Measurements from ENCODE around the gene LPIN3. TPM values are rescaled to one million over a fixed set of nuclear protein-coding genes. Genes with fewer than 3 reads are reported as not detected.
A peak's percentile ranks its signal among the peaks of the same experiment; 100 is the strongest.
"Not testable (repeated sequence)": the region's sequence is repeated elsewhere in the genome, so short reads cannot be mapped to it uniquely, and the experiment has no call there.

The LPIN3 gene
- total RNA-seq, 1 donor from 2014 or later, result 1.6 TPM

DNA sequence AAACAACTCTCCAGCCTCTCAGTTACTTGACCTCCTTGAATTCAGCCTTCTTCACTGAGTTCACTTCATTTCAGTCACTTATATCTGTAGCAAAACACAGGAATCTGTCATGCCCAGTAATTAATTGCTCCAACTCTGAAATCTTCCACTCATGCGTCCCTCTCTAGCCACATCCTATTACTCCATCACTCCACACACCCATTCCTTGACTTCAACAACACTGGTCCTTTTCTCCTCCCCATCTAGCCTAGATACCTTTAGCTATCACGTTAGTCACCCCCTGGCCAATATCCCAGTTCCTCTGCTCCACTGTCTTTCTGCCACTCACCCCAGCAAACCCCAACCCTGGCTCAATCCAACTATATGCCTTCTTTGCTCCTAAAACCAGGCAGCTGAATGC lies 30.8 kb upstream of the LPIN3 start:
- Mint-ChIP-seq H3K27ac (no peak overlapping the region), H3K9me3 (no peaks in the 10 kb centered on the region), H3K36me3 (ENCODE audit: low read depth) (no peaks in the 10 kb centered on the region), H3K4me3 (ENCODE audit: low read depth) (no peak overlapping the region), H3K4me1 (ENCODE audit: low read depth) (peaks cover 2% of the 10 kb centered on the region), H3K27me3 (ENCODE audit: low read depth) (no peaks in the 10 kb centered on the region)
- intact Hi-C loops (cut with micrococcal nuclease), result no loop called here
- no peak for DNase-seq (ENCODE audit: low spot score)

GRCh38 chr20:41312009-41312408 lies 28.6 kb upstream of the LPIN3 start:
- H3K9me3 Mint-ChIP-seq; H3K27ac Mint-ChIP-seq; H3K36me3 Mint-ChIP-seq (ENCODE audit: low read depth); H3K27me3 Mint-ChIP-seq (ENCODE audit: low read depth); DNase-seq (ENCODE audit: low spot score); H3K4me3 Mint-ChIP-seq (ENCODE audit: low read depth); intact Hi-C loops (cut with micrococcal nuclease): not testable (repeated sequence)
- peaks cover 18% of the 10 kb centered on the region for H3K4me1 Mint-ChIP-seq (ENCODE audit: low read depth)

GRCh38 chr20:41314386-41314785 lies 26.2 kb upstream of the LPIN3 start:
- H3K27me3 Mint-ChIP-seq (ENCODE audit: low read depth), result peaks cover 2% of the 10 kb centered on the region
- no peak overlapping the region for H3K4me3 Mint-ChIP-seq (ENCODE audit: low read depth)
- H3K9me3 Mint-ChIP-seq, result no peaks in the 10 kb centered on the region
- H3K4me1 Mint-ChIP-seq (ENCODE audit: low read depth), result peaks cover 24% of the 10 kb centered on the region
- intact Hi-C loops (cut with micrococcal nuclease), result no loop called here
- DNase-seq (ENCODE audit: low spot score), result no peak
- no peak overlapping the region for H3K27ac Mint-ChIP-seq
- H3K36me3 Mint-ChIP-seq (ENCODE audit: low read depth), result no peaks in the 10 kb centered on the region

GRCh38 chr20:41316051-41316450 lies 24.6 kb upstream of the LPIN3 start:
- no peaks in the 10 kb centered on the region for H3K36me3 Mint-ChIP-seq (ENCODE audit: low read depth)
- H3K4me1 Mint-ChIP-seq (ENCODE audit: low read depth), result peaks cover 26% of the 10 kb centered on the region
- H3K27ac Mint-ChIP-seq, result no peak overlapping the region
- no peak for DNase-seq (ENCODE audit: low spot score)
- peaks cover 4% of the 10 kb centered on the region for H3K27me3 Mint-ChIP-seq (ENCODE audit: low read depth)
- no peaks in the 10 kb centered on the region for H3K9me3 Mint-ChIP-seq
- intact Hi-C loops (cut with micrococcal nuclease), result loop anchor here (5.0 kb wide), 1 partner anchor 84 kb away; no protein-coding TSS in a partner anchor
- peak overlapping the region; percentile 84 for H3K4me3 Mint-ChIP-seq (ENCODE audit: low read depth)

DNA sequence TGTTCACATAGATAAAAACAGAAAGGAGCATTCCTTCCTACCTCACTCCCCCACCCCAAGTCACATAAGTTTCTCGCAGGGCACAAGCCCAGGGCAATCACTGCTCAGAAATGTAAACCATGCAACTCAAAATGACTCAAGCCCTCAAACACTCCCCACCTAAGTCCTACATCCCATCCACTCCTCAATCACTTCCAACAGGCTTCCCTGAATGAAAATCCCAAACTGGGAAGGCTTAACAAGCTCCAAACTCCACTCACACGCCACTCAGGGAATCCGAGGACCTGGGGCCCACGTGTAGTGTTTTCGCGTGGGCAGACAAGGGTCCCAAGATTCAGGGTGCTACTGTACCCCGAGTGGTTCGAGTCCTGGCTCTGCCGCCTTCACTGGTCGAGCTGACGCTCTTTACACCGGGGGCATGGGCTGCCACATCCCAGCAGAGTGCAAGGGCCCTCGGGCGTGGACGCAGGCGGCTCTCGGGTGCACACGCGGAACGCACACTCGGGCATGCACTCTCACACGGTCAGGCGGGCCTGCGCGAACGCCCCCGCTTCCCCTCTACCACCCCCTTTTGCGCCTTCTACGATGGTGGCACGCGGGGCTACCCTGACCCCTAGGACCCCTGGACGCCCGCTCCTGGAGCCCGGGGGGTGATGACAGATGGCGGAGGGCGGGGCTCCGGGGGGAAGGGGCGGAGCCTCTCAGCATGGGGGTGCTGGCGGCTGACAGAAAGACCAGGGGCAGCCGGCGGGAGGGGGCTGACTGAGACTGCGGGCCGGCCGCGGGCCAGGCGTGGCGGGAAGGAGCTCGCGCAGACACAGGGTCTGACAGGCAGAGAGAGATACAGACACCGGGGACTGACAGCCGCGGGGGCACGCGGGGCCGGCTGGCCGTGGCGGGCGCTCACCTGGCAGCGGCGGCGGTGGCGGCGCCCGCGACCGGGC lies 23.7 kb upstream of the LPIN3 start:
- H3K36me3 Mint-ChIP-seq (ENCODE audit: low read depth), result no peaks in the 10 kb centered on the region
- intact Hi-C loops (cut with micrococcal nuclease), result loop anchor here (1.0 to 5.0 kb wide), 2 partner anchors 85 to 181 kb away; no protein-coding TSS in a partner anchor
- peaks cover 26% of the 10 kb centered on the region for H3K4me1 Mint-ChIP-seq (ENCODE audit: low read depth)
- H3K27ac Mint-ChIP-seq, result peak overlapping the region; percentile 70
- no peaks in the 10 kb centered on the region for H3K9me3 Mint-ChIP-seq
- peak; percentile 53 for DNase-seq (ENCODE audit: low spot score)
- peaks cover 4% of the 10 kb centered on the region for H3K27me3 Mint-ChIP-seq (ENCODE audit: low read depth)
- peak overlapping the region; percentile 84 for H3K4me3 Mint-ChIP-seq (ENCODE audit: low read depth)

DNA sequence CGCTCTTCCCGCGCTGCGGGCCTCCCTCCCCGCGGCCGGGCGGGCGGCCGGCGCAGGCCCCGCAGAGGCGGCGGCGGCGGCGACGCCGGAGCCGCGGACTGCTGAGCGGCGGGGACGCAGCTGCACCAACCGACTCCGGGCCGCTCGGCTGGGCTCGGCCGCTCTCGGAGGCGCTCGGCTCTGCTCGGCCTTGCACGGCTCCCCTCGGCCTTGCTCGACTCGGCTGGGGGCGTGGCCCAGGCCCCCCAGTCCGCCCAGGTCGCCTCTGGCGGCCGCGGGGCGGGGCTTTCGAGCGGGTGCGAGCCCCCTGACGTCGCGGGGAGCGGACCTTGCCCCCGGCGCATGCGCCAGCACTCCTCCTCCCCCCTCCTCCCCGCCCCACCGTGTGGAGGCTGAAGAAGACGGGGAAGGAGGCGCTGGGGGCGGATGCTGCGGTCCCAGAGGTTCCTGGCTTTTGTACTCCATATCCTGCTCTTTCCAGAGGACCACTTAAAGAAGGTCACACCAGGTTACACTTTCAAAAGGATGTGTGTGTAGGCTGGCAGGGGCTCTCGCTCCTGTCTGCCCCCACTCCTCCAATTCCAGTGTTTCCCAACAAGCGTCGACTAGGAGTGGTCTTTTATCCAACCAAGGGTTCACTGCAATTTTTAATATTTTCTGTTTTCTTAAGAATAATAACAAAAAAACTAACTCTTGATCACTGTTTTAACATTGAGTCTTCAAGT lies 22.9 kb upstream of the LPIN3 start, which contains the start of gene ZHX3:
ZHX3 (minus strand) TSS at position 186 of the 725 bp plus-strand sequence. CDS start 112,815 bp downstream, outside the sequence.
- peak within 1 kb of the TSS; percentile 70 for H3K27ac Mint-ChIP-seq
- H3K36me3 Mint-ChIP-seq (ENCODE audit: low read depth), result no peaks in the 10 kb centered on the region
- H3K9me3 Mint-ChIP-seq, result no peaks in the 10 kb centered on the region
- DNase-seq (ENCODE audit: low spot score), result peak; percentile 94
- peaks cover 26% of the 10 kb centered on the region for H3K4me1 Mint-ChIP-seq (ENCODE audit: low read depth)
- intact Hi-C loops (cut with micrococcal nuclease), result loop anchor here (1.0 to 5.0 kb wide), 2 partner anchors 85 to 181 kb away; no protein-coding TSS in a partner anchor
- H3K27me3 Mint-ChIP-seq (ENCODE audit: low read depth), result peaks cover 4% of the 10 kb centered on the region
- peak within 1 kb of the TSS; percentile 84 for H3K4me3 Mint-ChIP-seq (ENCODE audit: low read depth)

- H3K4me3 Mint-ChIP-seq (ENCODE audit: low read depth), result peak overlapping the region; percentile 62
- intact Hi-C loops (cut with micrococcal nuclease), result loop anchor here (5.0 kb wide), 1 partner anchor 86 kb away; no protein-coding TSS in a partner anchor
- no peaks in the 10 kb centered on the region for H3K36me3 Mint-ChIP-seq (ENCODE audit: low read depth)
- H3K4me1 Mint-ChIP-seq (ENCODE audit: low read depth), result peaks cover 26% of the 10 kb centered on the region
- no peaks in the 10 kb centered on the region for H3K9me3 Mint-ChIP-seq
- DNase-seq (ENCODE audit: low spot score), result no peak
- H3K27ac Mint-ChIP-seq, result peak overlapping the region; percentile 16
- peaks cover 4% of the 10 kb centered on the region for H3K27me3 Mint-ChIP-seq (ENCODE audit: low read depth)
Observed at GRCh38 chr20:41318271-41318649, 22.4 kb upstream of the LPIN3 start.

DNA sequence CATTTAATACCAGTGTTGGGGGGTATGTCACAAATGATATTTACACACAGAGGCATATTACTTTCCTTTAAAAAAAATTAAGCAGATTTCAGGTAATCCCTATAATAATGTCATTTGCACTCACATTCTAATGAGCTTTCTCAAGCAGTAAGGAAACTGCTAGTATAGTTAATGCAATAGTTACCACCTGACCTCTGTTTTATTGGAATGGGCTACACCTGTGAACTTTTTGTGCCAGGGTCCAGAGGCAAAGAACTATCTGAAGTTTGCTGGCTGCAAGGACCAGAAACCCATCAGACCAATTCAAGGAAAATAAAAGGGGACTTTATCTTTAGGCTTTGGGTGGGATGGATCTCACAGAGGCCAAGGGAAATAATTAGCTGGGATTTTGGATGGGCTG lies 20.2 kb upstream of the LPIN3 start:
- H3K4me1 Mint-ChIP-seq (ENCODE audit: low read depth), result peaks cover 22% of the 10 kb centered on the region
- DNase-seq (ENCODE audit: low spot score), result no peak
- no peak overlapping the region for H3K4me3 Mint-ChIP-seq (ENCODE audit: low read depth)
- intact Hi-C loops (cut with micrococcal nuclease), result no loop called here
- no peaks in the 10 kb centered on the region for H3K36me3 Mint-ChIP-seq (ENCODE audit: low read depth)
- H3K27ac Mint-ChIP-seq, result no peak overlapping the region
- H3K27me3 Mint-ChIP-seq (ENCODE audit: low read depth), result peaks cover 4% of the 10 kb centered on the region
- no peaks in the 10 kb centered on the region for H3K9me3 Mint-ChIP-seq

DNA sequence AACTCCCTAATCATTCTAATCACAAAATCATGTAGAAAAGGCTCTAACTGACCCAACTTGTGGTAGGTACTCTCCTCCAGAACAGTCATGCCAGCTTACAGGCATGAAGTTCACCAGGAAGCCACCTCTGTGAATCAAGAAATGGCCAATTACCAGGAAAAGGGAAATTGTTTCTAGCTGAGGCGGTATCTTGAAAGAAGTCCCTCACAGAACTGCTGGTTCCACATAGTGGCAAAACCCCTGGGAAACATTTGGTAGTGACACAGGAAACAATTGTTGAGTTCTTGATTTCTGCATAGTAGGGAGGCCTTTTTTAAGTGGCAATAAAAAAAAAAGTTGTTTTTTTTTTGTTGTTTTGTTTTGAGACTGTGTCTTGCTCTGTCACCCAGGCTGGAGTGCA lies 19.6 kb upstream of the LPIN3 start:
- DNase-seq (ENCODE audit: low spot score), result no peak
- H3K27ac Mint-ChIP-seq, result no peak overlapping the region
- no peaks in the 10 kb centered on the region for H3K36me3 Mint-ChIP-seq (ENCODE audit: low read depth)
- no peaks in the 10 kb centered on the region for H3K9me3 Mint-ChIP-seq
- no peak overlapping the region for H3K4me3 Mint-ChIP-seq (ENCODE audit: low read depth)
- peaks cover 4% of the 10 kb centered on the region for H3K27me3 Mint-ChIP-seq (ENCODE audit: low read depth)
- peaks cover 18% of the 10 kb centered on the region for H3K4me1 Mint-ChIP-seq (ENCODE audit: low read depth)
- intact Hi-C loops (cut with micrococcal nuclease), result no loop called here

- no peak overlapping the region for H3K27ac Mint-ChIP-seq
- H3K27me3 Mint-ChIP-seq (ENCODE audit: low read depth), result peaks cover 1% of the 10 kb centered on the region
- H3K9me3 Mint-ChIP-seq, result no peaks in the 10 kb centered on the region
- no peaks in the 10 kb centered on the region for H3K36me3 Mint-ChIP-seq (ENCODE audit: low read depth)
- DNase-seq (ENCODE audit: low spot score), result no peak
- intact Hi-C loops (cut with micrococcal nuclease), result no loop called here
- H3K4me3 Mint-ChIP-seq (ENCODE audit: low read depth), result no peak overlapping the region
- H3K4me1 Mint-ChIP-seq (ENCODE audit: low read depth), result peaks cover 12% of the 10 kb centered on the region
Observed at GRCh38 chr20:41327178-41327577, 13.4 kb upstream of the LPIN3 start.

- H3K36me3 Mint-ChIP-seq (ENCODE audit: low read depth), result no peaks in the 10 kb centered on the region
- peak; percentile 39 for DNase-seq (ENCODE audit: low spot score)
- H3K4me1 Mint-ChIP-seq (ENCODE audit: low read depth), result peaks cover 12% of the 10 kb centered on the region
- H3K27me3 Mint-ChIP-seq (ENCODE audit: low read depth), result peaks cover 3% of the 10 kb centered on the region
- peak overlapping the region; percentile 48 for H3K27ac Mint-ChIP-seq
- H3K9me3 Mint-ChIP-seq, result no peaks in the 10 kb centered on the region
- intact Hi-C loops (cut with micrococcal nuclease), result no loop called here
- H3K4me3 Mint-ChIP-seq (ENCODE audit: low read depth), result no peak overlapping the region
Observed at GRCh38 chr20:41329435-41330342, 10.9 kb upstream of the LPIN3 start.

- peaks cover 3% of the 10 kb centered on the region for H3K27me3 Mint-ChIP-seq (ENCODE audit: low read depth)
- no peak overlapping the region for H3K27ac Mint-ChIP-seq
- intact Hi-C loops (cut with micrococcal nuclease), result no loop called here
- H3K4me3 Mint-ChIP-seq (ENCODE audit: low read depth), result no peak overlapping the region
- peaks cover 12% of the 10 kb centered on the region for H3K4me1 Mint-ChIP-seq (ENCODE audit: low read depth)
- no peaks in the 10 kb centered on the region for H3K9me3 Mint-ChIP-seq
- H3K36me3 Mint-ChIP-seq (ENCODE audit: low read depth), result no peaks in the 10 kb centered on the region
- no peak for DNase-seq (ENCODE audit: low spot score)
Observed at GRCh38 chr20:41330343-41330720, 10.3 kb upstream of the LPIN3 start.
